DOHH2 (cell line): ENCODE measurements around the gene TREM1.

Experiments used
- H3F3A ChIP-seq: fragments of 200-600 bp; sonication (generic), shearing (Covaris generic); 2 replicates; pipeline ENCODE4 v1.6.0; 2016; ENCODE audit warnings: antibody characterized with exemption, mild to moderate bottlenecking; ENCODE audit not compliant: control insufficient read depth, insufficient read depth
- H3K27ac ChIP-seq: fragments of 200-600 bp; sonication (generic); 2 replicates; pipeline ENCODE4 v1.5.1; 2014; ENCODE audit warnings: low read depth, mild to moderate bottlenecking, low read length, moderate library complexity
- H3K27me3 ChIP-seq: fragments of 200-600 bp; sonication (generic); 2 replicates; pipeline ENCODE4 v1.6.1; 2014; ENCODE audit warnings: mild to moderate bottlenecking, low read length, mixed read lengths; ENCODE audit not compliant: control insufficient read depth
- H3K36me3 ChIP-seq: fragments of 200-600 bp; sonication (generic); 2 replicates; pipeline ENCODE4 v1.6.1; 2014; ENCODE audit warnings: mild to moderate bottlenecking, low read length, moderate library complexity, mixed read lengths; ENCODE audit not compliant: control insufficient read depth
- H3K4me1 ChIP-seq: fragments of 200-600 bp; sonication (generic); 2 replicates; pipeline ENCODE4 v1.6.1; 2014; ENCODE audit warnings: mild to moderate bottlenecking, low read length, mixed read lengths; ENCODE audit not compliant: control insufficient read depth
- H3K4me2 ChIP-seq: fragments of 200-600 bp; sonication (generic); 2 replicates; pipeline ENCODE4 v1.6.0; 2014; ENCODE audit warnings: mild to moderate bottlenecking, low read length, moderate library complexity
- H3K4me3 ChIP-seq: fragments of 200-600 bp; sonication (generic); 2 replicates; pipeline ENCODE4 v1.5.1; 2014; ENCODE audit warnings: mild to moderate bottlenecking, low read length, mixed read lengths
- H3K79me2 ChIP-seq: fragments of 200-600 bp; sonication (generic); 2 replicates; pipeline ENCODE4 v1.6.1; 2014; ENCODE audit warnings: mild to moderate bottlenecking, low read length, mixed read lengths; ENCODE audit not compliant: control insufficient read depth
- H3K9me2 ChIP-seq: fragments of 200-600 bp; sonication (generic); replicated peaks from 2 replicates; pipeline ENCODE4 v1.6.1; 2014; ENCODE audit warnings: mild to moderate bottlenecking, low read length, mixed read lengths; ENCODE audit not compliant: control insufficient read depth
- H3K9me3 ChIP-seq: fragments of 200-600 bp; sonication (generic); 2 replicates; pipeline ENCODE4 v1.6.1; 2014; ENCODE audit warnings: antibody characterized with exemption, low read length, mixed read lengths; ENCODE audit not compliant: control insufficient read depth, insufficient read depth
- H4K20me1 ChIP-seq: fragments of 200-600 bp; sonication (generic); 2 replicates; pipeline ENCODE4 v1.6.0; 2014; ENCODE audit warnings: low read depth, mild to moderate bottlenecking, antibody characterized with exemption, low read length, moderate library complexity; ENCODE audit not compliant: control insufficient read depth, insufficient read depth
- CTCF ChIP-seq: fragments of 200-600 bp; sonication (generic); IDR thresholded peaks from one replicate; pipeline ENCODE4 v1.5.1; 2014; ENCODE audit warnings: antibody characterized with exemption, mild to moderate bottlenecking, low read depth, low read length; ENCODE audit not compliant: poor library complexity, severe bottlenecking
- EZH2phosphoT487 ChIP-seq: fragments of 200-600 bp; sonication (generic); IDR thresholded peaks from 2 replicates; pipeline ENCODE4 v1.6.1; 2017; ENCODE audit warnings: borderline replicate concordance, mild to moderate bottlenecking, antibody characterized with exemption, low read length, moderate library complexity, mixed read lengths

Gene TREM1

GRCh38 chr6:41294214-41294872 lies 7.9 kb upstream of the TREM1 start:
- H4K20me1 ChIP-seq: no peaks in the 10 kb centered on the region

GRCh38 chr6:41291717-41292116 lies 5.2 kb upstream of the TREM1 start:
- no peaks in the 10 kb centered on the region for H3K9me2 ChIP-seq
- H3K9me3 ChIP-seq: no peaks in the 10 kb centered on the region
- no peaks in the 10 kb centered on the region for H3K27me3 ChIP-seq
- H3K36me3 ChIP-seq: no peaks in the 10 kb centered on the region
- TF ChIP-seq CTCF: no peak
- no peak for TF ChIP-seq EZH2phosphoT487
- H3K4me2 ChIP-seq: no peak overlapping the region
- H3K4me1 ChIP-seq: peaks cover 31% of the 10 kb centered on the region
- no peaks in the 10 kb centered on the region for H4K20me1 ChIP-seq
- H3K4me3 ChIP-seq: no peak overlapping the region
- H3K79me2 ChIP-seq: no peaks in the 10 kb centered on the region
- H3K27ac ChIP-seq: no peak overlapping the region
- H3F3A ChIP-seq: peaks cover 4% of the 10 kb centered on the region; the same call in 1 of the 2 replicates

More at GRCh38 chr6:41294214-41294872, 7.9 kb upstream of the TREM1 start:
- H3K27ac ChIP-seq: no peak overlapping the region
- no peak overlapping the region for H3K4me2 ChIP-seq
- no peak overlapping the region for H3K4me3 ChIP-seq
- TF ChIP-seq EZH2phosphoT487 (no peak), CTCF (no peak)
- no peaks in the 10 kb centered on the region for H3K36me3 ChIP-seq
- no peaks in the 10 kb centered on the region for H3F3A ChIP-seq
- H3K9me3 ChIP-seq: no peaks in the 10 kb centered on the region
- H3K79me2 ChIP-seq: no peaks in the 10 kb centered on the region
- peaks cover 19% of the 10 kb centered on the region for H3K4me1 ChIP-seq
- H3K9me2 ChIP-seq: no peaks in the 10 kb centered on the region
- no peaks in the 10 kb centered on the region for H3K27me3 ChIP-seq

- peaks cover 34% of the 10 kb centered on the region for H3K4me1 ChIP-seq
These were observed 3.3 kb upstream of the TREM1 start for GRCh38 chr6:41289815-41290214.

More at GRCh38 chr6:41289815-41290214, 3.3 kb upstream of the TREM1 start:
- Histone ChIP-seq H3K4me3 (no peak overlapping the region), H3K79me2 (no peaks in the 10 kb centered on the region), H3K36me3 (no peaks in the 10 kb centered on the region), H3F3A (peaks cover 4% of the 10 kb centered on the region; the same call in 1 of the 2 replicates), H3K27me3 (0 out of 2 replicates have a peak, but pooled peaks cover 3% of the 10 kb centered on the region), H3K4me2 (no peak overlapping the region), H4K20me1 (no peaks in the 10 kb centered on the region), H3K27ac (no peak overlapping the region), H3K9me2 (no peaks in the 10 kb centered on the region), H3K9me3 (no peaks in the 10 kb centered on the region)
- TF ChIP-seq EZH2phosphoT487 (no peak), CTCF (no peak)
